H1 (cell line): ENCODE data around the gene C15orf40.

ENCODE experiments used
- CBX5 ChIP-seq: fragments of 300-800, 300-1000 bp; sonication (generic); IDR thresholded peaks from 2 replicates; pipeline ENCODE4 v1.7.1; 2016; ENCODE audit warnings: antibody characterized with exemption, low read length, low read depth
- CHD1 ChIP-seq: IDR thresholded peaks from 2 replicates; pipeline ENCODE4 v1.6.1; 2012; ENCODE audit warnings: low read depth, low read length, improper control_type of control experiment
- FOSL1 ChIP-seq: IDR thresholded peaks from 2 replicates; pipeline ENCODE4 v1.6.1; 2011; ENCODE audit warnings: mild to moderate bottlenecking, low read depth, low read length, moderate library complexity; ENCODE audit not compliant: insufficient read depth
- JUN ChIP-seq: IDR thresholded peaks from 2 replicates; pipeline ENCODE4 v1.6.1; 2011; ENCODE audit warnings: low read depth, mild to moderate bottlenecking, improper control_type of control experiment, low read length
- JUND ChIP-seq: IDR thresholded peaks from 2 replicates; pipeline ENCODE4 v1.6.1; 2011; ENCODE audit warnings: mild to moderate bottlenecking, improper control_type of control experiment, low read length
- POLR2AphosphoS5 ChIP-seq: IDR thresholded peaks from 2 replicates; pipeline ENCODE4 v1.6.1; 2011; ENCODE audit warnings: low read depth, low read length
- SIN3A ChIP-seq, 2 experiments: IDR thresholded peaks in 1 of 2; conservative IDR thresholded peaks in 1 of 2; 2 replicates each; pipeline ENCODE4 v1.6.1; 2011 to 2012; ENCODE audit warnings: low read length in 2 of 2, improper control_type of control experiment in 1 of 2, low read depth in 1 of 2, mild to moderate bottlenecking in 1 of 2
- SUZ12 ChIP-seq: fragments of 200-600 bp; sonication (generic); IDR thresholded peaks from 2 replicates; pipeline ENCODE4 v1.6.1; 2012; ENCODE audit warnings: mild to moderate bottlenecking, inconsistent platforms, low read length, moderate library complexity, mixed read lengths
- TCF12 ChIP-seq: IDR thresholded peaks from 2 replicates; pipeline ENCODE4 v1.6.1; 2011; ENCODE audit warnings: low read depth, mild to moderate bottlenecking, low read length
- TF ChIP-seq, protein P1 (sequence below), 3 experiments: IDR thresholded peaks; 1 replicate in 2 of 3; 2 replicates in 1 of 3; pipeline versions ENCODE4 v1.5.1 to v1.6.1; 2011; ENCODE audit warnings: low read length in 3 of 3, mild to moderate bottlenecking in 3 of 3, inconsistent platforms in 2 of 3, low read depth in 1 of 3, moderate library complexity in 1 of 3; ENCODE audit not compliant: insufficient read depth in 1 of 3; ENCODE audit errors: control extremely low read depth in 1 of 3
- TF ChIP-seq, protein P2 (sequence below): IDR thresholded peaks from 2 replicates; pipeline ENCODE4 v1.6.1; 2012; ENCODE audit warnings: low read length, inconsistent platforms

DNA sequence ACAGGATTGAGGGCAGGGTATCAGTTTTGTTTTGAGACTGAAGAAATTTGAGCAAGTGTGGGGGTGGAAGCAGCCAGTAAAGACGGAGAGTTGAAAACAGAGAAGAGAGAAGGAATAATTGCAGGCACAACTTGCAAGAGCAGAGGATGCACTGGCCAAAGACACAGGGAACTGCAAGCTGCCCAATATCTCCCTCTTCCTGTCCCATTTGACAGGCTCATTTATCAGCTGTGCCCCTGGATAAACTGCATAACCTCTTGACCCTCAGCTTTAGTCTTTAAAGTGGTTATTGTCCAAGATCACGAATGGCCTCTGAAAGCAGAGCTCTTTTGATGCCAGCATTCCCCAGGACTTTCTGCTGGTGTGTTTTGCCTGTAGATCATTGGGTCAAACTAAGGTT lies 30.5 kb downstream of the C15orf40 start:
- TF ChIP-seq SIN3A (conservative IDR thresholded peaks at IDR 0.05 in 1 of 2, IDR thresholded peaks at IDR 0.05 in 1 of 2; ENCODE audit: low read depth in 1 of 2, low read length in 2 of 2) (no peak), FOSL1 (no peak), POLR2AphosphoS5 (no peak), CBX5 (no peak), TCF12 (no peak), SUZ12 (no peak), JUN (no peak), CHD1 (no peak), JUND (no peak)
- TF ChIP-seq, protein P1, sequence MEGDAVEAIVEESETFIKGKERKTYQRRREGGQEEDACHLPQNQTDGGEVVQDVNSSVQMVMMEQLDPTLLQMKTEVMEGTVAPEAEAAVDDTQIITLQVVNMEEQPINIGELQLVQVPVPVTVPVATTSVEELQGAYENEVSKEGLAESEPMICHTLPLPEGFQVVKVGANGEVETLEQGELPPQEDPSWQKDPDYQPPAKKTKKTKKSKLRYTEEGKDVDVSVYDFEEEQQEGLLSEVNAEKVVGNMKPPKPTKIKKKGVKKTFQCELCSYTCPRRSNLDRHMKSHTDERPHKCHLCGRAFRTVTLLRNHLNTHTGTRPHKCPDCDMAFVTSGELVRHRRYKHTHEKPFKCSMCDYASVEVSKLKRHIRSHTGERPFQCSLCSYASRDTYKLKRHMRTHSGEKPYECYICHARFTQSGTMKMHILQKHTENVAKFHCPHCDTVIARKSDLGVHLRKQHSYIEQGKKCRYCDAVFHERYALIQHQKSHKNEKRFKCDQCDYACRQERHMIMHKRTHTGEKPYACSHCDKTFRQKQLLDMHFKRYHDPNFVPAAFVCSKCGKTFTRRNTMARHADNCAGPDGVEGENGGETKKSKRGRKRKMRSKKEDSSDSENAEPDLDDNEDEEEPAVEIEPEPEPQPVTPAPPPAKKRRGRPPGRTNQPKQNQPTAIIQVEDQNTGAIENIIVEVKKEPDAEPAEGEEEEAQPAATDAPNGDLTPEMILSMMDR (IDR thresholded peaks at IDR 0.05; ENCODE audit: control extremely low read depth in 1 of 3, insufficient read depth in 1 of 3, low read depth in 1 of 3, low read length in 3 of 3), result no peak
- TF ChIP-seq, protein P2, sequence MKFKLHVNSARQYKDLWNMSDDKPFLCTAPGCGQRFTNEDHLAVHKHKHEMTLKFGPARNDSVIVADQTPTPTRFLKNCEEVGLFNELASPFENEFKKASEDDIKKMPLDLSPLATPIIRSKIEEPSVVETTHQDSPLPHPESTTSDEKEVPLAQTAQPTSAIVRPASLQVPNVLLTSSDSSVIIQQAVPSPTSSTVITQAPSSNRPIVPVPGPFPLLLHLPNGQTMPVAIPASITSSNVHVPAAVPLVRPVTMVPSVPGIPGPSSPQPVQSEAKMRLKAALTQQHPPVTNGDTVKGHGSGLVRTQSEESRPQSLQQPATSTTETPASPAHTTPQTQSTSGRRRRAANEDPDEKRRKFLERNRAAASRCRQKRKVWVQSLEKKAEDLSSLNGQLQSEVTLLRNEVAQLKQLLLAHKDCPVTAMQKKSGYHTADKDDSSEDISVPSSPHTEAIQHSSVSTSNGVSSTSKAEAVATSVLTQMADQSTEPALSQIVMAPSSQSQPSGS, result no peak
